ENCODE measurements around the gene SIM2.

Gene SIM2

DNA sequence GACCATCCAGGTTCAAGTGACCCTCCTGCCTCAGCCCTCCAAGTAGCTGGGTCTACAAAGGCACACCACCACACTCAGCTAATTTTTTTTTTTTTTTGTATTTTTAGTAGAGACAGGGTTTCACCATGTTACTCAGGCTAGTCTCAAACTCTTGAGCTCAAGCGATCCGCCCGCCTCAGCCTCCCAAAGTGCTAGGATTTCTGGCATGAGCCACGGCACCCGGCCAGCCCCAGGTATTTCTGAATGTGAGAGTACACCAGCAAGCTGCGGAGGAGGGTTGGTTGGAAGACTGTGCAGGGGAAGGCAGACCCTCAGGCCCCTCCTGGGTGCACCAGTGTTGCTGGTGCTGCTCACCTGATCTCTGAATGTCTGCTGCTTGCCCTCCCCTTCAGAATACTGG, 33.1 kb upstream of the SIM2 start:
- TF ChIP-seq SIN3A (IDR thresholded peaks at IDR 0.05; ENCODE audit: borderline replicate concordance, insufficient read depth, low read length): no peak
- no peak for TF ChIP-seq FOXP2 (optimal IDR thresholded peaks at IDR 0.05; ENCODE audit: borderline replicate concordance, extremely low read depth, extremely low read length, insufficient read depth)
- TF ChIP-seq, protein P1, sequence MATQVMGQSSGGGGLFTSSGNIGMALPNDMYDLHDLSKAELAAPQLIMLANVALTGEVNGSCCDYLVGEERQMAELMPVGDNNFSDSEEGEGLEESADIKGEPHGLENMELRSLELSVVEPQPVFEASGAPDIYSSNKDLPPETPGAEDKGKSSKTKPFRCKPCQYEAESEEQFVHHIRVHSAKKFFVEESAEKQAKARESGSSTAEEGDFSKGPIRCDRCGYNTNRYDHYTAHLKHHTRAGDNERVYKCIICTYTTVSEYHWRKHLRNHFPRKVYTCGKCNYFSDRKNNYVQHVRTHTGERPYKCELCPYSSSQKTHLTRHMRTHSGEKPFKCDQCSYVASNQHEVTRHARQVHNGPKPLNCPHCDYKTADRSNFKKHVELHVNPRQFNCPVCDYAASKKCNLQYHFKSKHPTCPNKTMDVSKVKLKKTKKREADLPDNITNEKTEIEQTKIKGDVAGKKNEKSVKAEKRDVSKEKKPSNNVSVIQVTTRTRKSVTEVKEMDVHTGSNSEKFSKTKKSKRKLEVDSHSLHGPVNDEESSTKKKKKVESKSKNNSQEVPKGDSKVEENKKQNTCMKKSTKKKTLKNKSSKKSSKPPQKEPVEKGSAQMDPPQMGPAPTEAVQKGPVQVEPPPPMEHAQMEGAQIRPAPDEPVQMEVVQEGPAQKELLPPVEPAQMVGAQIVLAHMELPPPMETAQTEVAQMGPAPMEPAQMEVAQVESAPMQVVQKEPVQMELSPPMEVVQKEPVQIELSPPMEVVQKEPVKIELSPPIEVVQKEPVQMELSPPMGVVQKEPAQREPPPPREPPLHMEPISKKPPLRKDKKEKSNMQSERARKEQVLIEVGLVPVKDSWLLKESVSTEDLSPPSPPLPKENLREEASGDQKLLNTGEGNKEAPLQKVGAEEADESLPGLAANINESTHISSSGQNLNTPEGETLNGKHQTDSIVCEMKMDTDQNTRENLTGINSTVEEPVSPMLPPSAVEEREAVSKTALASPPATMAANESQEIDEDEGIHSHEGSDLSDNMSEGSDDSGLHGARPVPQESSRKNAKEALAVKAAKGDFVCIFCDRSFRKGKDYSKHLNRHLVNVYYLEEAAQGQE (IDR thresholded peaks at IDR 0.05; ENCODE audit: insufficient read depth in 1 of 2, low read depth in 2 of 2, low read length in 2 of 2): no peak
- no peak for TF ChIP-seq POLR2AphosphoS5 (IDR thresholded peaks at IDR 0.05; ENCODE audit: low read depth, low read length)
- TF ChIP-seq TAF1 (IDR thresholded peaks at IDR 0.05; ENCODE audit: borderline replicate concordance, insufficient read depth, low read length): no peak

DNA sequence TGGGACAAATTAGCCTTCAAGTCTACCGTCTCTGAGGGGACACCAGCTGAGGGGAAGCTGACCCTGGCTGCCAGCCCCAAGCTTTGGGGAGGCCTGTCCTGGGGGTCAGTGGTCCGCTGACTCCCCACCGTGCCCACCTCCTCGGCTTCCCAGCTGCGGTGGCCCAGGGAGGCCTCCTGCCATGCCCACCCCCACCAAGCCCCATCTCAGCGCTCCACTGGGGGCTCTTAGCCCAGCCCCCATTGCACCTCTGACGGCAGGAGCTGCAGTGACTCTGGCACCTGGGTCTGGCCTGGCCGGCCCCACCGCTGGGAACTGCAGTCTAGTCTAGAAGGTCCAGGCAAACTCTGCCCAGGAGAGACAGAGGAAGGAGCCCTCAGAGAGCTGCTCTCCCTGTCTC, 30.2 kb upstream of the SIM2 start:
- TF ChIP-seq SIN3A (IDR thresholded peaks at IDR 0.05; ENCODE audit: borderline replicate concordance, insufficient read depth, low read length): no peak
- TF ChIP-seq, protein P1 (IDR thresholded peaks at IDR 0.05; ENCODE audit: insufficient read depth in 1 of 2, low read depth in 2 of 2, low read length in 2 of 2): no peak
- no peak for TF ChIP-seq POLR2AphosphoS5 (IDR thresholded peaks at IDR 0.05; ENCODE audit: low read depth, low read length)
- TF ChIP-seq FOXP2 (optimal IDR thresholded peaks at IDR 0.05; ENCODE audit: borderline replicate concordance, extremely low read depth, extremely low read length, insufficient read depth): no peak
- TF ChIP-seq TAF1 (IDR thresholded peaks at IDR 0.05; ENCODE audit: borderline replicate concordance, insufficient read depth, low read length): no peak

DNA sequence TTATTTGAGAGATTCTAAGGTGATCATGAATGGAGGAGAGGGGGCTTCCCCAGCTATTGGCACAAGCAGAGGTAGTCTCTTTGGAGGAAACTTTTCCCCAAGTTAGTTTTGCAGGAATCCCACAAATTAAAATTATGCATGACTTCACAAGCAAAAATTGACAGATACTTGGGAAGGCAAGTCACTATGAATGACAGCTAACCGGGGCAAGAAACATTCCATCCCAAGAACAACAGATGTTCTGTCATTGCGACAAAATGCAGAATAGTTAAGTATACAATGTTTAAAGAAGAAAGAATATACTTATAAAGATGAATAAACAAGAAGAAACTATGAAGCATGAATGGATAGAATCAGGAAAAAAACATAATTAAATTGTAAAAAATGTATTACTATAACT, 27.1 kb upstream of the SIM2 start:
- TF ChIP-seq TAF1 (IDR thresholded peaks at IDR 0.05; ENCODE audit: borderline replicate concordance, insufficient read depth, low read length) (no peak), SIN3A (IDR thresholded peaks at IDR 0.05; ENCODE audit: borderline replicate concordance, insufficient read depth, low read length) (no peak), FOXP2 (optimal IDR thresholded peaks at IDR 0.05; ENCODE audit: borderline replicate concordance, extremely low read depth, extremely low read length, insufficient read depth) (no peak), POLR2AphosphoS5 (IDR thresholded peaks at IDR 0.05; ENCODE audit: low read depth, low read length) (no peak)
- TF ChIP-seq, protein P1 (IDR thresholded peaks at IDR 0.05; ENCODE audit: insufficient read depth in 1 of 2, low read depth in 2 of 2, low read length in 2 of 2): no peak

DNA sequence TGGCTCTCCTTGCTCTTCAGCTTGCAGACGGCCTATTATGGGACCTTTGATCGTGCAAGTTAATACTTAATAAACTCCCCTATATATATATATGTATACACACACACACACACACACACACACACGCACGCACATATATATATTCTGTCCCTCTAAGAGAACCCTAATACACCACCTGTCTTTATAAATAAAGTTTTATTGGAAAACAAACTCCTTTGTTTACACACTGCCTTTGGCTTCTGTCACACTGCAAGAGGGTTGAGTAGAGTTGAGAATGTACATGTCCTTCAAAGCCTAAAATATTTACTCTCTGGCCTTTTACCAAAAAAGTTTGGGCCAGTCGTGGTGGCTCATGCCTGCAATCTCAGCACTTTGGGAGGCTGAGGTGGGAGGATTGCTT, 26.2 kb upstream of the SIM2 start:
- TF ChIP-seq, protein P1 (IDR thresholded peaks at IDR 0.05; ENCODE audit: insufficient read depth in 1 of 2, low read depth in 2 of 2, low read length in 2 of 2): no peak
- no peak for TF ChIP-seq FOXP2 (optimal IDR thresholded peaks at IDR 0.05; ENCODE audit: borderline replicate concordance, extremely low read depth, extremely low read length, insufficient read depth)
- no peak for TF ChIP-seq SIN3A (IDR thresholded peaks at IDR 0.05; ENCODE audit: borderline replicate concordance, insufficient read depth, low read length)
- no peak for TF ChIP-seq POLR2AphosphoS5 (IDR thresholded peaks at IDR 0.05; ENCODE audit: low read depth, low read length)
- no peak for TF ChIP-seq TAF1 (IDR thresholded peaks at IDR 0.05; ENCODE audit: borderline replicate concordance, insufficient read depth, low read length)

All from PFSK-1 (cell line).